ENCODE data around the gene SLC19A2. TPM values are rescaled to one million over a fixed set of nuclear protein-coding genes. Genes with fewer than 3 reads are reported as not detected.
A peak's percentile ranks its signal among the peaks of the same experiment; 100 is the strongest.

SLC19A2 gene
- total and polyA plus RNA-seq, 2 donors, result 23.6 to 24.2 TPM

- no peaks in the 10 kb centered on the region for H3K4me1 ChIP-seq (ENCODE audit: insufficient read depth)
- H3K27ac ChIP-seq (ENCODE audit: low read depth), result no peak overlapping the region
- no peaks in the 10 kb centered on the region for H3K36me3 ChIP-seq (ENCODE audit: insufficient read depth)
- no peak for DNase-seq (ENCODE audit: extremely low spot score)
- H3K4me3 ChIP-seq (ENCODE audit: low read depth, low read length), result no peak overlapping the region
Observed at GRCh38 chr1:169495046-169495775, 9.5 kb upstream of the SLC19A2 start.

DNA sequence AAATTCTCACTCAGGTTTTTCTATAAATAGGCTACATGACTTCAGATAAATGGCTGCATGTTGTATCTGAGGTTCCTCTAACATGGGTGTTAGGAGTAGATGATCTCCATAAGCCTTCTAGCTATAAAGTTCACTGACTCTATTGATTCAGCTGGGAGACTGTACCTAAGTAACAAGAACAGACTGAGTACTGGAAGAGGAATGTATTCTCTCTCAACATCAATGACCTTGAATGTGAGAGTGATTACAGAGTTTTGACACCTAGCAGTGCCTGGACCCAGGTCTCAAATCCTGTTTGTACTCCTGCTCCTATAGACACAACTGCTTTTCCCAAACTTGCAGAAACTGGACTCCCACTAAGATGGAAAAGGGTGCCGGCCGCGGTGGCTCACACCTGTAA, 8.6 kb upstream of the SLC19A2 start:
- Histone ChIP-seq H3K27ac (ENCODE audit: low read depth) (no peak overlapping the region), H3K4me3 (ENCODE audit: low read depth, low read length) (no peak overlapping the region), H3K4me1 (ENCODE audit: insufficient read depth) (no peaks in the 10 kb centered on the region), H3K36me3 (ENCODE audit: insufficient read depth) (no peaks in the 10 kb centered on the region)
- DNase-seq (ENCODE audit: extremely low spot score), result no peak
- WGBS, result 97% methylated on average over 3 of the region's 3 CpGs

DNA sequence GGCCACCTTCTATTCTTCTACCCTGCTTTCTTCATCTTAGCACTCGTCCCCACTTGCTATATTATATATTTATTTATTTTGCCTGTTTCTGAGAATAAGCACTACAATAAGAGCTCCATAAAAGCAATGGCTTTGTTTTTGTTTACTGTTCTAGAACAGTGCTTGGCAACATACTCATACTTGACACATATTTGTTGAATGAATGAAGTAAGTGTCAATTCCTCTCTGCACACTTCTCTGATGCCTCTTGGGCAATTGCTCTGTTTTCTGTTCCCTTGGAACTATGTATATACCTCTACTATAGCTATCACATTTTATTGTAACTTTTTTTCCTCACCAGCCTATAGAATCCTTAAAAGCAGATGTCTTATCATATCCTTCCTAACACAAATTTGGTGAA, 7.5 kb upstream of the SLC19A2 start:
- Histone ChIP-seq H3K27ac (ENCODE audit: low read depth) (no peak overlapping the region), H3K4me1 (ENCODE audit: insufficient read depth) (no peaks in the 10 kb centered on the region), H3K36me3 (ENCODE audit: insufficient read depth) (no peaks in the 10 kb centered on the region), H3K4me3 (ENCODE audit: low read depth, low read length) (no peak overlapping the region)
- WGBS, result 90% methylated on average over 1 of the region's 1 CpG
- DNase-seq (ENCODE audit: extremely low spot score), result no peak

GRCh38 chr1:169491845-169492281, 6.1 kb upstream of the SLC19A2 start:
- no peak for DNase-seq (ENCODE audit: extremely low spot score)
- 86% methylated on average over 3 of the region's 3 CpGs for WGBS
- H3K4me1 ChIP-seq (ENCODE audit: insufficient read depth), result peaks cover 2% of the 10 kb centered on the region

DNA sequence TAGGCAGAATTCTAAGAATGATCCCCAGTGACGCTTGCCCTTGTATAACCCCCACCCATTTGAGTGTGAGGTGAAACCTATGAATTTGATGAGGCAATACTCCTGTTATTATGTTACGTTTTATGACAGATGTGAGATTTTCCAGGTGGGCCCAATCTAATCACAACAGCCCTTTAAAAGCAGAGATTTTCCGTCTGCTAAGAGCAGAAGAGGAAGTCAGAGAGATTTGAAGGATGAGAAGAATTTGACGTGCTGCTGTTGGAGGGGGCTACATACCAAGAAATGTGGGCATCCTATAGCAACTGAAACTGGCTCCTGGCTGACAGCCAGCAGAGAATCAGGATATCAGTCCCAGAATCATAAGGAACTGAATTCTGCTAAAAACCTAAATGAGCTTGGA, 2.4 kb upstream of the SLC19A2 start:
- Histone ChIP-seq H3K4me1 (ENCODE audit: insufficient read depth) (peaks cover 3% of the 10 kb centered on the region), H3K36me3 (ENCODE audit: insufficient read depth) (no peaks in the 10 kb centered on the region), H3K27ac (ENCODE audit: low read depth) (no peak overlapping the region), H3K4me3 (ENCODE audit: low read depth, low read length) (no peak overlapping the region)
- 78% methylated on average over 4 of the region's 4 CpGs for WGBS
- DNase-seq (ENCODE audit: extremely low spot score), result no peak

More at GRCh38 chr1:169491845-169492281, 6.1 kb upstream of the SLC19A2 start:
- Histone ChIP-seq H3K27ac (ENCODE audit: low read depth) (no peak overlapping the region), H3K36me3 (ENCODE audit: insufficient read depth) (no peaks in the 10 kb centered on the region), H3K4me3 (ENCODE audit: low read depth, low read length) (no peak overlapping the region)

- Histone ChIP-seq H3K4me3 (ENCODE audit: low read depth, low read length) (no peak overlapping the region), H3K27ac (ENCODE audit: low read depth) (peak overlapping the region; percentile 95), H3K4me1 (ENCODE audit: insufficient read depth) (peaks cover 3% of the 10 kb centered on the region), H3K36me3 (ENCODE audit: insufficient read depth) (no peaks in the 10 kb centered on the region)
- no peak for DNase-seq (ENCODE audit: extremely low spot score)
- 67% methylated on average over 16 of the region's 16 CpGs for WGBS
Observed at GRCh38 chr1:169487561-169487960, 1.8 kb upstream of the SLC19A2 start.

DNA sequence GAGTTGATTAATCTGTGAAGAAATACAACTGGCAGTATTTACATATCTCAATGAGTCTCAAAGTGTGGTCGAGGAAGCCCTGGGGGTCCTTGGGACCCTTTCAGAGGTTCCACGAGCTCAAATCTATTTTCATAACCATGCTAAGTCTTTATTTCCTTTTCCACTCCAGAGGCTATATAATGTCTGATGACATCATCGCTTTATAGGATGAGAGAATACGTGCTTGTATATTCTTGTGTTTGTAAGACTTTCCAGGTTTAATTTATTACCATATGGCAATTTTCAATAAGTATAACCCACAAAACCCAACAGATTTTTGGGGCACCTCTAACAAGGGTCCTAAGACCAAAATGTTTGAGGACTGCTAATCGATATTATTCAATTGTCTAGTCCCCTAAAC, 1.4 kb upstream of the SLC19A2 start:
- DNase-seq (ENCODE audit: extremely low spot score), result no peak
- no peaks in the 10 kb centered on the region for H3K36me3 ChIP-seq (ENCODE audit: insufficient read depth)
- WGBS, result 47% methylated on average over 5 of the region's 5 CpGs
- peaks cover 3% of the 10 kb centered on the region for H3K4me1 ChIP-seq (ENCODE audit: insufficient read depth)
- no peak overlapping the region for H3K4me3 ChIP-seq (ENCODE audit: low read depth, low read length)
- peak overlapping the region; percentile 95 for H3K27ac ChIP-seq (ENCODE audit: low read depth)

- Histone ChIP-seq H3K36me3 (ENCODE audit: insufficient read depth) (no peaks in the 10 kb centered on the region), H3K27ac (ENCODE audit: low read depth) (peak overlapping the region; percentile 95), H3K4me1 (ENCODE audit: insufficient read depth) (peaks cover 3% of the 10 kb centered on the region), H3K4me3 (ENCODE audit: low read depth, low read length) (peak overlapping the region; percentile 26)
- no peak for DNase-seq (ENCODE audit: extremely low spot score)
- WGBS, result 3% methylated on average over 14 of the region's 14 CpGs
Observed at GRCh38 chr1:169486281-169487051, 722 bp upstream of the SLC19A2 start.

DNA sequence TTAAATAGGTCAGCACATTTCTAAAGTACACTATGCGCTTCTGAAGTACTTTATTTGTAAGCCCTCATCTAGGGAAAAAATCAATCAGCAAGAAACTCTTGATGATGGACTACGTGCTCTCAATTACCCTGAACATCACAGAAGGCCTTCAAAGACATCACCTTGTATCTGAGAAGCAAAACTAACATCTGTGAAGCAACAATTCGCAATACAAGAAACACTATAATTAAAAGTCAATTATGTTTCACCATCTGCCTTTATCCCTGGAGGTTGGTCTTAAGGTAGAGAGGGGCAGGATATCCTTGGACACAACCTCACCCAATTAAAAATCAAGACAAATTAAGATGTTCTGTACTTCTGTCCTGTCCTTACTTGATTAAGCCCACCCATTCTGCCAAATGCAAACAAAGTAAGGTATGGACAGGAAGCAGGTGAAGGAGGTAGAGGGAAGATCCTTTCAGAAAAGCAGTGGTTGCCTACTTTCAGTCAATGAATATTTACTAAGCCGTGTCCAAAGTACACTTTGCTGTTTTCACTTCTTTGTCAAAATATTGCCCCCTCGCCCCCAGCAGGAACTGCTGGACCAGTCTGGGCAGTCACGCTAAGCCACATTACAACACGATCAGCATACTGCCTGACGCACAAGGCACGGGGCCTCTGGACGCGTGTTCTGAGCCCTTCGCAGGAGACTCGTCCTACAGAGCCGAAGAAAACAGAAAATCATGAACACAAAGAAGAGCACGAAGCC, 887 bp downstream of the SLC19A2 start:
- peak overlapping the region; percentile 77 for H3K4me3 ChIP-seq (ENCODE audit: low read depth, low read length)
- 16% methylated on average over 15 of the region's 15 CpGs for WGBS
- H3K36me3 ChIP-seq (ENCODE audit: insufficient read depth), result no peaks in the 10 kb centered on the region
- peaks cover 3% of the 10 kb centered on the region for H3K4me1 ChIP-seq (ENCODE audit: insufficient read depth)
- peak overlapping the region; percentile 99 for H3K27ac ChIP-seq (ENCODE audit: low read depth)
- DNase-seq (ENCODE audit: extremely low spot score), result no peak

DNA sequence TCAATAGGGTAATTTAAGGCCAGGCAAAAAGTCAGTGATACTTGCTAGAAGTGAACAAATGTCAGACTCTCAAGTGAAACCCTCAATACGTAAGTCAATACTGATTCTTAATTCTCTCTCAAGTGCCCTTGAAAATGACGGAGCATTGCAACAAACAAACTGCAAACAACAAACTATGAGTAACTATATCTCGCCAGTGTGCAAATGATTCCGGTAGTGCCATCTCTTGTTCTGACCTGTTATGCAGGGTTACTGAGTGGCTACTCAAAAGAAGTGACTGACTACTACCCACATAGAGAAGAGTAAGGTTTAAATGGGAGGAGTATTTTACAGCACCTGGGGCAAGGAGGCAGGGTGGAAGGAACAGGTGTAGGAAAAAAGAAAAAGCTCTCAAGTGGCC, 1.6 kb downstream of the SLC19A2 start:
- WGBS, result 77% methylated on average over 4 of the region's 4 CpGs
- peaks cover 3% of the 10 kb centered on the region for H3K4me1 ChIP-seq (ENCODE audit: insufficient read depth)
- H3K4me3 ChIP-seq (ENCODE audit: low read depth, low read length), result peak overlapping the region; percentile 77
- H3K36me3 ChIP-seq (ENCODE audit: insufficient read depth), result no peaks in the 10 kb centered on the region
- no peak for DNase-seq (ENCODE audit: extremely low spot score)
- peak overlapping the region; percentile 99 for H3K27ac ChIP-seq (ENCODE audit: low read depth)

DNA sequence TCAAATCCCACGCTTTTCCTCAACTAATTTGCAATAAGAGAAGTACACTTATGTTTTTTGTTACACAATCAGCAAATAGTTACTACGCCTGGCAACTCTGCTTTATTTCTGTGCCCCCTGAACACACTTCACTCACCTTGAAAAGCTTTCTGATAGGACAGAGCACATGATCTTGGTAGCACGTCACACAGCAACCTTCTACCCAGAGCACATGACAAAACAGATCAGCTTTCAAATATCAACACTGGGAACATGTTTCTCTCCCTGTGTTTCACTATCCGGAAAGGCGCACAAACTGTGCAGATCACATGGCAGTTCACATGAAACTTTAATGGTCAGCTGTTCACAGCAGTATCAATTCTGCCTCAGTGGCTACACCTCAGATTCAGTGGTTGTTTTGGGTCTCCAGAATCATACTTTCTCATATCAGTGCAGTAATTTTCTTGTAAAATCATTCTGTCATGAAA, 2.2 kb downstream of the SLC19A2 start:
- peak overlapping the region; percentile 77 for H3K4me3 ChIP-seq (ENCODE audit: low read depth, low read length)
- no peak for DNase-seq (ENCODE audit: extremely low spot score)
- no peaks in the 10 kb centered on the region for H3K36me3 ChIP-seq (ENCODE audit: insufficient read depth)
- peaks cover 3% of the 10 kb centered on the region for H3K4me1 ChIP-seq (ENCODE audit: insufficient read depth)
- H3K27ac ChIP-seq (ENCODE audit: low read depth), result peak overlapping the region; percentile 57
- 60% methylated on average over 5 of the region's 5 CpGs for WGBS

DNA sequence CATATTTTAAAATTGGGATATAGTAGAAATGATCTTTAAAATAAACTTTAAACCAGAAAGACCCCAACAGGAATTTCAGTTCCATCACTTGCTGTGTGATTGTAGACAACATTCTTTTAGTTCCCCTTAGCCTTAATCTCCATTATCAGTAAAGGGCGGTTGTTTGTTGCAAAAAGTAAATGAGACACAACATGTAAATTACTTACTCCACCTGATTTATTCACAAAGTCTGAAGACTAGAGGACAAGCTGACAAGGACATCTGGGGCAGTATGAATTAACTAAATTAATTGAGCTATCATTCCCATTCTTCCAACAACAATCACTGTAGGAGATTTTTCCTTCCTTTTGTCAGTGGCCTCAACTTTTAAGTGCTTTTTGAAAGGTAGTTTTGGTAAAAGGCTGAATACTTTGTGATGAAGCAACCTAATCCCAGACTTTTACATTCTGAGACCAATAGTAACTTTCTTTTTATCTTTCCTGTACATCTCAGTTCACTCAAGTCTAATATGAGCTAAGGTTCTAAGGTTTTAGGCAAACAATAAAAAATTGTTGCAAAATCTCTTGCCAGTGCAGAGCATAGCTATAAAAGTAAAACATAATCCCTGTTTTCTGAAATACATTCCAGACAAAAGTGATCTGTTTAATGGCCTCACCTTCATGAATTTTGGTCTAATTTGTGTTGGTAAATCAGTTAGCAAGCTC, 6.2 kb downstream of the SLC19A2 start:
- H3K4me3 ChIP-seq (ENCODE audit: low read depth, low read length), result no peak overlapping the region
- DNase-seq (ENCODE audit: extremely low spot score), result no peak
- H3K4me1 ChIP-seq (ENCODE audit: insufficient read depth), result peaks cover 1% of the 10 kb centered on the region
- no peak overlapping the region for H3K27ac ChIP-seq (ENCODE audit: low read depth)
- no peaks in the 10 kb centered on the region for H3K36me3 ChIP-seq (ENCODE audit: insufficient read depth)
- 77% methylated on average over 1 of the region's 1 CpG for WGBS

DNA sequence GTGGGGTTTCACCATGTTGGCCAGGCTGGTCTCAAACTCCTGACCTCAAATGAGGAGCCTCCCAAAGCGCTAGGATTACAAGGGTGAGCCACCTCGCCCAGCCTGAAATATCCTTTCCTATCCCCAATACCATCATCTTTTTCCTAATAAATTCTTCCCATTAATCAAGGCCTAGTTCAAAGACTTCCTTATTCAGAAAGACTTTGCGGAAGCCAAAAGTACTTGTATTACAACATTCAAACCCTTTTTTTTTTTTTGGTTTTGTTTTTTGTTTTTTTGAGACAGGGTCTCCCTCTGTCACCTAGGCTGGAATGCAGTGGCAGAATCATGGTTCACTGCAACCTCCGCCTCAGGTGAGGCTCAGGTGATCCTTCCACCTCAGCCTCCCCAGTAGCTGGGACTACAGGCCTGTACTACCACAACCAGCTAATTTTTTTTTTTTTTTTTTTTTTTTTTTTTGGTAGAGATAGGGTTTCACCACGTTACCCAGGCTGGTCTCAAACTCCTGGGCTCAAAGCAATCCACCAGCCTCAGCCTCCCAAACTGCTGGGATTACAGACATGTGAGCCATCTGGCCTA, 7.6 kb downstream of the SLC19A2 start:
- WGBS, result 96% methylated on average over 5 of the region's 5 CpGs
- H3K4me1 ChIP-seq (ENCODE audit: insufficient read depth), result no peaks in the 10 kb centered on the region
- H3K36me3 ChIP-seq (ENCODE audit: insufficient read depth), result no peaks in the 10 kb centered on the region
- DNase-seq (ENCODE audit: extremely low spot score), result no peak
- no peak overlapping the region for H3K4me3 ChIP-seq (ENCODE audit: low read depth, low read length)
- H3K27ac ChIP-seq (ENCODE audit: low read depth), result no peak overlapping the region

All from urinary bladder (tissue), 4 donors.